Smooth muscle cell of trachea (primary cell): ENCODE results near the gene ALOX5AP. TPM values are rescaled to one million over a fixed set of nuclear protein-coding genes. Genes with fewer than 3 reads are reported as not detected.

Source experiments
- total RNA-seq: library from RNA; depleted of rRNA; stranded (reverse); fragments of >200 nt; gene quantifications from 2 replicates; pipeline ENCODE4 v1.2.1, GENCODE V29; 2014

Gene ALOX5AP
- total RNA-seq: 0.29 and 0.50 TPM in 2 replicates

DNA sequence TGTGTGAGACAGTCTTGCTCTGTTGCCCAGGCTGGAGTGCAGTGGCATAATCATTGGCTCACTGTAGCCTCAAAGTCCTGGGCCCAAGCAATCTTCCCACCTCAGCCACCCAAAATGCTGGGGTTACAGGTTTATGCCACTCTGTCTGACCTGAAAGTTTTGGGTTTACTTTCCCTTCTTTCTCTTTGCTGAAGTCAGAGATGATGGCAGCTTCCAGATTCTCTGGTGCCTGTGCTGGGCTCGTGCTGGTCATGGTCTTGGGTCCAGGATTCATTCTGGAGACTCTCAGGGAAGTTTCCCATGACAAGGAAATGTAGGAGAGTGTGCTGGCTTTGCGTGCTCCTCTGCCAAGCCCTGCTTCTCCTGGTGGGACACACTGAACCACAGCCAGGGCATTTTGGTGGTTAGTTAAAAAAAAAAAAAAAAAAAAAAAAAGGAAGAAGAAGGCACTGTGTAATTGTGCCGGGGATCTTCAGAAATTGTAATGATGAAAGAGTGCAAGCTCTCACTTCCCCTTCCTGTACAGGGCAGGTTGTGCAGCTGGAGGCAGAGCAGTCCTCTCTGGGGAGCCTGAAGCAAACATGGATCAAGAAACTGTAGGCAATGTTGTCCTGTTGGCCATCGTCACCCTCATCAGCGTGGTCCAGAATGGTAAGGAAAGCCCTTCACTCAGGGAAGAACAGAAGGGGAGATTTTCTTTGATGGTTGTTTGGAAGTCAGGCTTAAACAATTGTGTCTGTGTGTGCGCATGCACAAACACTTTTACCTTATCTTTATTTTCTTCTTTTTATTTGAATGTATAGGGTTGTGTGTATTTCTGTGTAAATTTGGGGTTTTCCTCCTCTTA is at the start of gene ALOX5AP:
Gene ALOX5AP (plus strand): TSS at position 519 of the 847 bp plus-strand sequence. CDS start 63 bp downstream, at position 582.

Other genes with a start within 250 kb of the ALOX5AP start
- gene USPL1, start 117.6 kb upstream of the ALOX5AP start, total RNA-seq: 15.5 and 25.7 TPM in 2 replicates
- gene MEDAG, start 170.7 kb downstream of the ALOX5AP start, total RNA-seq: 43.5 and 101 TPM in 2 replicates
- 0.44 and 0.50 TPM in 2 replicates for gene TEX26, start 197.1 kb downstream of the ALOX5AP start, total RNA-seq